IPS-18a (cell line): ENCODE results near the gene ZNF692.
"Not testable (repeated sequence)": the region's sequence is repeated elsewhere in the genome, so short reads cannot be mapped to it uniquely, and the experiment has no call there.

Experiments used
- H3K27ac ChIP-seq: one replicate; pipeline ENCODE4 v1.5.1; 2013; ENCODE audit warnings: low read length
- H3K27me3 ChIP-seq: one replicate; pipeline ENCODE4 v1.6.1; 2013; ENCODE audit warnings: mild to moderate bottlenecking, low read length; ENCODE audit not compliant: control insufficient read depth, insufficient read depth
- H3K36me3 ChIP-seq: one replicate; pipeline ENCODE4 v1.6.1; 2013; ENCODE audit warnings: low read depth, low read length; ENCODE audit not compliant: control insufficient read depth
- H3K4me1 ChIP-seq: one replicate; pipeline ENCODE4 v1.6.1; 2013; ENCODE audit warnings: low read depth, low read length; ENCODE audit not compliant: control insufficient read depth
- H3K4me3 ChIP-seq: one replicate; pipeline ENCODE4 v1.5.1; 2013; ENCODE audit warnings: low read length
- H3K9ac ChIP-seq: one replicate; pipeline ENCODE4 v1.6.1; 2013; ENCODE audit warnings: mild to moderate bottlenecking, low read length, moderate library complexity
- H3K9me3 ChIP-seq: one replicate; pipeline ENCODE4 v1.6.1; 2013; ENCODE audit warnings: low read depth, low read length; ENCODE audit not compliant: control insufficient read depth

ZNF692 gene

DNA sequence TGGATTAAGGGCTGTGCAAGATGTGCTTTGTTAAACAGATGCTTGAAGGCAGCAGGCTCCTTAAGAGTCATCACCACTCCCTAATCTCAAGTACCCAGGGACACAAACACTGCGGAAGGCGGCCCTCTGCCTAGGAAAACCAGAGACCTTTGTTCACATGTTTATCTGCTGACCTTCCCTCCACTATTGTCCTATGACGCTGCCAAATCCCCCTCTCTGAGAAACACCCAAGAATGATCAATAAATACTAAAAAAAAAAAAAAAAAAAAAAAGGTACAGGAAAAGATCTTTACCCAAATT, 28.2 kb downstream of the ZNF692 start:
- not testable (repeated sequence) for H3K27ac ChIP-seq, H3K4me3 ChIP-seq, H3K27me3 ChIP-seq, H3K9me3 ChIP-seq, H3K4me1 ChIP-seq, H3K9ac ChIP-seq, H3K36me3 ChIP-seq

- Histone ChIP-seq H3K9ac (no peak overlapping the region), H3K9me3 (no peaks in the 10 kb centered on the region), H3K36me3 (peaks cover 7% of the 10 kb centered on the region), H3K27me3 (peaks cover under 1% of the 10 kb centered on the region), H3K4me3 (no peak overlapping the region), H3K27ac (no peak overlapping the region), H3K4me1 (no peaks in the 10 kb centered on the region)
These were observed 30.0 kb downstream of the ZNF692 start for GRCh38 chr1:248828845-248829244.

DNA sequence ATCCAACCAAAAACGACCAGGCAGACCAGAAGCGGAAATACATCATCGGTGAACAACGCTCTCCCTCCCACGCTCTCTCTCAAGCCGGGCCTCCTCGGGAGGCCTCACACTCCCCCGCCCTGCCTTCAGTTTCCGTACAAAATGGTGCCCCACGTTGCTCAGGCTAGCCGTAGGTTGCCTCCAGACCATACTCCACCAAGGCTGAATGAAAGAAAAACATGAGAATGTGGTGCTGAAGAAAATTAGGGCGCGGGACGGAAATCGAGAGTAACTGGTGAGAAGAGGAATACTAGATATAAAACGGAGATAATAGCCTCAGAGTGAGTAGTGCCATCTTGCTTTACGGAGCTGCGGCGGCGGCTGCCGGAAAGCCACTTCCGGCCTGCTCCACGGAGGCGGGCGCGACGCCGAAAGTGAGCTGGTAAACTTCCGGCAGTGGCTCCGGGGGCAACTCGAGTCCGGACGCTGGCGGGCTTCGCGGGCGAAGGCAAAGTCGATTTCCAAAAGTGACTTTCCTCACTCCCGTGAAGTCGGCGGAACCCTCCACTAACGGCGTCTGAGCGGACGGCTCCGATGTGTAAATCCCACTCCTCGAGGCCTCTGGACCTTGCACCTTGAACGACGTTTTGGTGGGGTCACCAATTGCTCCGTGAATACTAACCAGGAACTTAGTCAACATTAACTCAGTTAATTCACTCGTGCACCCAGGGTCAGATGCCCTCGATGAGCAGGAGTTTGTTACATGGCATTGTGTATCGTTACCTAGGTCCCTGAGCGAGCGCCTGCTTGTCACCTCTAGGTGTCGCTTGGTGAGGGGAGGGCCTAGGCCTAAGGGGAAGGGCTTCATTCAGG, 32.8 kb downstream of the ZNF692 start, which contains the start of gene SH3BP5L:
TSS of gene SH3BP5L (minus strand) at position 7 of the 852 bp plus-strand sequence. CDS start 980 bp downstream, outside the sequence.
- Histone ChIP-seq H3K9ac (peak within 1 kb of the TSS; percentile 87), H3K27ac (peak within 1 kb of the TSS; percentile 99), H3K4me3 (peak within 1 kb of the TSS; percentile 89), H3K9me3 (no peaks in the 10 kb centered on the region), H3K27me3 (no peaks in the 10 kb centered on the region), H3K36me3 (peaks cover 12% of the 10 kb centered on the region), H3K4me1 (no peaks in the 10 kb centered on the region)

GRCh38 chr1:248825573-248825908, 33.3 kb downstream of the ZNF692 start:
- H3K4me3 ChIP-seq: peak overlapping the region; percentile 89
- H3K4me1 ChIP-seq: no peaks in the 10 kb centered on the region
- peaks cover 12% of the 10 kb centered on the region for H3K36me3 ChIP-seq
- peak overlapping the region; percentile 99 for H3K27ac ChIP-seq
- H3K27me3 ChIP-seq: no peaks in the 10 kb centered on the region
- no peaks in the 10 kb centered on the region for H3K9me3 ChIP-seq
- peak overlapping the region; percentile 87 for H3K9ac ChIP-seq

DNA sequence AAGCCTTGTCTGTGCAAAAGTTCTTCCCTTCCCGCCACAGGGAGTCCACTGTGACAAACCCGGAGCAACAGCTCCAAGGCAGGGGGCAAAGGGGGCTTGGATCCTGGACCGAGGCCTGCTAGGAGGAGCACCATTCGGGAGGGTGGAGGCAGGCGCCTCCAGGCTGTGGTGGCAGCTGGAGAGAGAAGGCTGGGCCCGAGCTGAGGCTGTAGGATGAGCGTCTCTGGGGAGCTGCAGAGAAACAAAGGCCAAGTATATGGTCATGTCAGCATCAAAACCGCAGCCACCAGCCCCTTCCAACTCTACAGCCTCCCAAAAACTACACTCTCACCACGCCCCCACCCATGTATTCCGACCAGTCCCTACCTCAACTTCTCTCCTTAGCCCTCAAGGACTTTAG, 33.7 kb downstream of the ZNF692 start:
- H3K27me3 ChIP-seq: no peaks in the 10 kb centered on the region
- H3K9ac ChIP-seq: peak overlapping the region; percentile 87
- H3K36me3 ChIP-seq: peaks cover 12% of the 10 kb centered on the region
- no peaks in the 10 kb centered on the region for H3K9me3 ChIP-seq
- peak overlapping the region; percentile 89 for H3K4me3 ChIP-seq
- H3K27ac ChIP-seq: peak overlapping the region; percentile 99
- no peaks in the 10 kb centered on the region for H3K4me1 ChIP-seq

DNA sequence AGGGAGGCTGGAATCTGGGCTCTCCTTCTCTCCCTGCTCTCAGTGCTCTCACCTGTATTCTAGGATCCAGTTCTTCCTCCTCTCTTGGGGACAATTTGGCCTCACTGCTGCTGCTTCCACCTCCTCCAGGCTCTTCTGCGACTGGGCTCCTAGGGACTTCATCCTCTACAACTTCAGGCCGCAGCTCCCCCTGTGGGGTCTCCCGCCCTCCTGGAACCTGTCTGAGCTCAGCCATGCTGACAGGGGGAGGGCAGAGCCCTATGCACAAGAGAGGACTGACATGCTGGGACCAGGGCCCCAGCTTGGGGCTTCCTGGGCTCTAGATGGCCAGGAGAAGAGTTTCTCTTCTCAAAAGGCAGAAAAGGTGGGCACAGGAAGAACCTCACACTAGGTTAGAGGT, 34.2 kb downstream of the ZNF692 start:
- H3K27ac ChIP-seq: no peak overlapping the region
- no peak overlapping the region for H3K9ac ChIP-seq
- no peaks in the 10 kb centered on the region for H3K27me3 ChIP-seq
- H3K9me3 ChIP-seq: no peaks in the 10 kb centered on the region
- H3K4me1 ChIP-seq: no peaks in the 10 kb centered on the region
- peaks cover 12% of the 10 kb centered on the region for H3K36me3 ChIP-seq
- H3K4me3 ChIP-seq: peak overlapping the region; percentile 89

GRCh38 chr1:248824301-248824700, 34.6 kb downstream of the ZNF692 start:
- no peak overlapping the region for H3K4me3 ChIP-seq
- no peak overlapping the region for H3K27ac ChIP-seq
- no peak overlapping the region for H3K9ac ChIP-seq
- H3K36me3 ChIP-seq: peaks cover 12% of the 10 kb centered on the region
- no peaks in the 10 kb centered on the region for H3K27me3 ChIP-seq
- no peaks in the 10 kb centered on the region for H3K9me3 ChIP-seq
- no peaks in the 10 kb centered on the region for H3K4me1 ChIP-seq

DNA sequence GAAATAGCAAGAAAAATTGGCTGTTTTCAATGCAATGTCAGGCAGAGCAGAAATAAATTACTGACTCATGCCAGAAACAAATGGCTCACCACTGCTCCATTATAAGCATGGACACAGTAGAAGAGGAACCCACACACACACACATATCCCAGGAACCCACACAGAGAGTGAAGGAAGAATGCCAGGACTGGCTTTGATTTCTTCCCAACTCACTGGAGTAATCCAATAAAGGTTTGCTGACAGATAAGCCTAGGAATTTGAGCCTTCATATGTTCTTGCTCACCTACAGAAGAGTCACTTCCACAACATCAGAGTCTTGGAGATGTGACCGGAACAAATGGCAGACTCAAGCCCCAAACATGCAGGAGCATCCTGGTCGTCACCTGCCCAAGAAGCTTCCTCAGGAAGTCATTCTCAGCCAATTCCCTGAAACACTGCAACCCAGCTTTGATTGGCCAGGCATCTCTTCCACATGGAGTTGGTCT, 35.3 kb downstream of the ZNF692 start:
- H3K4me1 ChIP-seq: no peaks in the 10 kb centered on the region
- H3K27ac ChIP-seq: no peak overlapping the region
- H3K36me3 ChIP-seq: peaks cover 12% of the 10 kb centered on the region
- H3K4me3 ChIP-seq: no peak overlapping the region
- H3K9me3 ChIP-seq: no peaks in the 10 kb centered on the region
- H3K9ac ChIP-seq: no peak overlapping the region
- no peaks in the 10 kb centered on the region for H3K27me3 ChIP-seq

- H3K27ac ChIP-seq: no peak overlapping the region
- H3K4me1 ChIP-seq: no peaks in the 10 kb centered on the region
- peaks cover 12% of the 10 kb centered on the region for H3K36me3 ChIP-seq
- H3K9me3 ChIP-seq: no peaks in the 10 kb centered on the region
- no peak overlapping the region for H3K4me3 ChIP-seq
- H3K27me3 ChIP-seq: no peaks in the 10 kb centered on the region
- no peak overlapping the region for H3K9ac ChIP-seq
These were observed 36.5 kb downstream of the ZNF692 start for GRCh38 chr1:248822148-248823032.

DNA sequence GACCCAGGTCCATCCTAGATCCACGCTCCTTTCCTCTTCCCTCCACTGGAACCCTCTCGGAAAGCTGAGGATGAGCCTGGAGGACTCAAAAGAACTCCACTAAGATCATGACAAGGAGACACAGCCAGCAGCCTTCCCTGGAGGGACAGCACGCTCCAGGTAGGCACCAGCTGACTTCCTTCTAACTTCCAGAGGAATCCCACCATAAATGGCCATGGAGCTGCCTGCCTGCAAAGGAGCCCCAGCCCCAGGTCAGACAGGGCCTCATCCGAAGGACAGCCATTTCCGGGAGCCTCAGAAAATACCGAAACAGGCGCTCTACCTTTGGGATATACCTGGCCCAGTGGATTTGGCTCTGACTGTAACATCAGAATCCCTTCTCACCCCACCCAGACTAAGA, 37.2 kb downstream of the ZNF692 start:
- peaks cover 12% of the 10 kb centered on the region for H3K36me3 ChIP-seq
- no peaks in the 10 kb centered on the region for H3K9me3 ChIP-seq
- no peak overlapping the region for H3K9ac ChIP-seq
- H3K27me3 ChIP-seq: no peaks in the 10 kb centered on the region
- H3K27ac ChIP-seq: no peak overlapping the region
- no peak overlapping the region for H3K4me3 ChIP-seq
- no peaks in the 10 kb centered on the region for H3K4me1 ChIP-seq

- Histone ChIP-seq H3K4me3 (no peak overlapping the region), H3K9ac (no peak overlapping the region), H3K9me3 (no peaks in the 10 kb centered on the region), H3K4me1 (no peaks in the 10 kb centered on the region), H3K27ac (no peak overlapping the region), H3K36me3 (peaks cover 16% of the 10 kb centered on the region), H3K27me3 (no peaks in the 10 kb centered on the region)
These were observed 37.8 kb downstream of the ZNF692 start for GRCh38 chr1:248821101-248821500.
